Testis (tissue), 2 donors: ENCODE measurements around the gene RASA3.

Experiments
- CTCF ChIP-seq, 3 experiments: fragments of 450-650 bp in 2 of 3; fragments of 200-600 bp in 1 of 3; sonication (generic) in 1 of 3; IDR thresholded peaks; one replicate each; pipeline ENCODE4 v1.5.1; 2016 to 2019; ENCODE audit warnings: antibody characterized with exemption in 3 of 3, mild to moderate bottlenecking in 2 of 3, moderate library complexity in 1 of 3
- POLR2A ChIP-seq: fragments of 450-650 bp; IDR thresholded peaks from one replicate; pipeline ENCODE4 v1.6.1; 2017; ENCODE audit warnings: antibody characterized with exemption, mild to moderate bottlenecking, moderate library complexity

- no peak for TF ChIP-seq CTCF (IDR thresholded peaks at IDR 0.05)
- TF ChIP-seq POLR2A = no peak
Observed at GRCh38 chr13:114072421-114072820, 60.0 kb downstream of the RASA3 start.
